Omental fat pad (tissue), 4 donors: ENCODE results near the gene GTSF1L. TPM values are rescaled to one million over a fixed set of nuclear protein-coding genes. Genes with fewer than 3 reads are reported as not detected.

Experiments used
- ATAC-seq: fragments of 150-250 bp; one replicate; pipeline ENCODE4 v1.9.1; 2016; ENCODE audit warnings: mild to moderate bottlenecking, moderate library complexity; ENCODE audit not compliant: low FRiP score
- DNase-seq: peaks from one replicate; pipeline ENCODE4 v3.0.0-alpha.2; 2019; ENCODE audit warnings: low spot score
- total RNA-seq, 4 donors: library from RNA; depleted of rRNA; stranded (reverse); fragments of >200 nt; gene quantifications; one replicate each; pipeline ENCODE4 v1.1.0, GENCODE V29; 2016
- TF ChIP-seq, protein P1 (sequence below), 3 donors: fragments of 450-650 bp; IDR thresholded peaks; one replicate each; pipeline ENCODE4 v1.5.1; 2016 to 2017; ENCODE audit warnings: antibody characterized with exemption in 3 of 3, mild to moderate bottlenecking in 3 of 3, moderate library complexity in 2 of 3

GTSF1L gene
- total RNA-seq, 4 donors from 2014 or later: not detected

DNA sequence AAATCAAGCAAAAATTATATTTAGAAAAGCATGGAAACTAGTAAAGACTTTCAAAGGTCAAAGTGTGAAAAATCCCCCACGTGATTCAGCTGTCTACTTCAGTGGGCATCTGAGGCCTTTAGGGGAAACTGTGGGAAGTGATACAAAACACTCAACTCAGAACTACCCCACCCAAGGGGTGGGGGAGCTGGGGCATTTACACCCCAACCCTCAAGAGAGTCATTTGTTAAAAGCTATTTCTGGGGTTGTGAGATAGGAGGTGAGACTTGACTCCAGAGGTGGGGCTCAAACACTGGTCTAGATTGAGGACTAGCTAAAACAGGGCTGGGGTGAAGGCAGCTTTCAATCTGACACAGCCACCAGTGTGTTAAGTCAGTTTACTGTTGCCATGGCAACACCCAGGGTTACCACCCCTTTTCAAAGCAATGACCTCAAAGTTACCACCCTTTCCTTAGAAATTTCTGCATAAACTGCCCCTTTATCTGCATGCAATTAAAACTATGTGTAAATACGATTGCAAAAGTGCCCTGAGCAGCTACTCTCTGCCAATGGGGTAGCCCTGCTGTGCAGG lies 9.9 kb upstream of the GTSF1L start:
- ATAC-seq: no peak
- TF ChIP-seq, protein P1, sequence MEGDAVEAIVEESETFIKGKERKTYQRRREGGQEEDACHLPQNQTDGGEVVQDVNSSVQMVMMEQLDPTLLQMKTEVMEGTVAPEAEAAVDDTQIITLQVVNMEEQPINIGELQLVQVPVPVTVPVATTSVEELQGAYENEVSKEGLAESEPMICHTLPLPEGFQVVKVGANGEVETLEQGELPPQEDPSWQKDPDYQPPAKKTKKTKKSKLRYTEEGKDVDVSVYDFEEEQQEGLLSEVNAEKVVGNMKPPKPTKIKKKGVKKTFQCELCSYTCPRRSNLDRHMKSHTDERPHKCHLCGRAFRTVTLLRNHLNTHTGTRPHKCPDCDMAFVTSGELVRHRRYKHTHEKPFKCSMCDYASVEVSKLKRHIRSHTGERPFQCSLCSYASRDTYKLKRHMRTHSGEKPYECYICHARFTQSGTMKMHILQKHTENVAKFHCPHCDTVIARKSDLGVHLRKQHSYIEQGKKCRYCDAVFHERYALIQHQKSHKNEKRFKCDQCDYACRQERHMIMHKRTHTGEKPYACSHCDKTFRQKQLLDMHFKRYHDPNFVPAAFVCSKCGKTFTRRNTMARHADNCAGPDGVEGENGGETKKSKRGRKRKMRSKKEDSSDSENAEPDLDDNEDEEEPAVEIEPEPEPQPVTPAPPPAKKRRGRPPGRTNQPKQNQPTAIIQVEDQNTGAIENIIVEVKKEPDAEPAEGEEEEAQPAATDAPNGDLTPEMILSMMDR (IDR thresholded peaks at IDR 0.05): no peak
- DNase-seq: no peak

DNA sequence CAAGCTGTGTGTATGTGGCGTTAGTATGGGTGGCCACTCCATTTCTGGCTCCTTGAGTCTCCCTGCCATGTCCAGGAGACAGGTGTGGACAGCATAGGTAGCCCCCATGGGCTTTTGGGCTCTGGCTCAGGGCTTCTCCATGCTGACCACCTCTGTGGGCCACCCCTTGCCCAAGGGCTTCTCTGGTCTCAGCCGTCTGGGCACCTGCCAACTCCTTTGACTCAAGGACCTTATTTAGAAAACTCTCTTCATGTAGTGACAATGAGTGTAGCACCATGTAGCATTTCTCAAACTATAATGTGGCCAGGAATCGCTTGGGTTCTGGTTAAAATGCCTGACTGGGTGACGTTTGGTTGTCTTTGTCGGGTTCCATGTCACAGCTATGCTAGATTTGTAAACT lies 5.1 kb upstream of the GTSF1L start:
- TF ChIP-seq, protein P1 (IDR thresholded peaks at IDR 0.05): no peak
- ATAC-seq: no peak
- DNase-seq: no peak

DNA sequence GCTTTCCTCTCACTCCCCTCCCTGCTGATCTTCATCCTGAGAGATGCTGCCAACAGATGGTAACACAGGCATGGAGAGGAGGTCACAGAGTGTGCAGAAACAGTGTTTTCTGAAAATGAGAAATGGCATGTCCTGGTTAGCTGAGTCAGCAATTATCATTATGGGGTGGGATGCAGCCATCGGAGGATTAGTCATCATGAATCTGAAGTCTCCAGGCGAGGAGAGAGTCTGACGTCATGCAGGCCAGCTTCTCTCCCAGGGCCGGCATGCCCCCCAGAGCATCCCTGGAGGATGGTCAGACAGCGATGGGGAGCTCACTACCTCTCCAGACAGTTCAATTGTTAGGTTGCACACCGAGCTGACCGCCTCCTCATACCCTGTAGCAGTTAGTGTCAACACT lies 4.7 kb upstream of the GTSF1L start:
- DNase-seq (no peak), ATAC-seq (no peak)
- TF ChIP-seq, protein P1 (IDR thresholded peaks at IDR 0.05): no peak

DNA sequence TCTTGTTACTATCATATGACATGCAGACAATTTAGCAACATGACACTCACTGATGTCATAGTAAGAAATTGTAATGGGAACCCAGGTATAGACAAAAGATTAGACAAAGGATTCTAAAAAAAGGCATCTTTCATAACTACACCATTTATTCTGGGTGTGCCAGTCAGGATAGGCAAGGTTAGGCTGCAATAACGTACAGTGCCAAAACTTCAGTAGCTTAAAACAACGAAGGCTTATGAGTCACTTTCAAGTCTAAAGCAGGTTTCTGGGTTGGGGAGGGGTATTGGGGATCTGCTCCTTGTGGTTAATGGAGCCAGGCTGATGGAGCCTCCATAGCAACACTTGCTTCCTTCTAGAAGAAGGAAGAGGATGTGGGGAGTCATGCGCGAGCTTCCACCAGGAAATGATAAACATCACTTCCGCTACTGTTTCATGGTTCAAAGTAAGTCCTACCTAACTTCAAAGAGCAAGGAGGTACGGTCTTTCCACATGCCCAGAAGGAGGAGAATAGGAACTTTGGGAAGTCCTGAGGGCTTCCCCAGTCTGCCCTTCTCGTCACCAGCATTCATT lies 2.0 kb upstream of the GTSF1L start:
- ATAC-seq: no peak
- no peak for DNase-seq
- TF ChIP-seq, protein P1 (IDR thresholded peaks at IDR 0.05): no peak

DNA sequence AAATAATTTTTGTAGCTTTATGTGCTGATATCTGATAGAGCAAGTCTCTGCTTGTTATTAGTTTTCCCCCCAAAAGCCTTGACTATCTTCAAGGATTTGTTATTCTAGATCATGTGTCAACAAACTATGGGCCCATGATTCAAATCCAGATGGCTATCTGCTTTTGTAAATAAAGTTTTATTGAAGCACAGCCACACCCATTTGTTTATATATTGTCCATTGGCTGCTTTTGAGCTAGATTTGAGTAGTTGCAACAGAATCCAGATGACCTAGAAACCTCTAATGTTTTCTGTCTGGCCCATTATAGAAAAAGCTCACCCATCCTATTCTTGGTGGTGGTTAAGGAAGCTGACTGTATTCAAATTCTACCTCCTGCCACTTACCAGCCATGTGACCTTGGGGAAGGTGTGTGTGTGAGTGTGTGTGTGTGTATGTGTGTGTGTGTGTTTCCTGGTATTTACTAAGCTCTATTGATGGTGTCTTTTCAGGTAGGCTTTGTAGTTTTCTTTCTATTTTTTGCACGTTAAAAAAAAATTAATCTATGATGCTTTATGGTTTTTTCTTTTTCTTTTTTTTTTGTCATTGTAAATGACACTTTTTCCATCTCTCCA lies 1.3 kb upstream of the GTSF1L start:
- TF ChIP-seq, protein P1 (IDR thresholded peaks at IDR 0.05): no peak
- no peak for ATAC-seq
- no peak for DNase-seq

DNA sequence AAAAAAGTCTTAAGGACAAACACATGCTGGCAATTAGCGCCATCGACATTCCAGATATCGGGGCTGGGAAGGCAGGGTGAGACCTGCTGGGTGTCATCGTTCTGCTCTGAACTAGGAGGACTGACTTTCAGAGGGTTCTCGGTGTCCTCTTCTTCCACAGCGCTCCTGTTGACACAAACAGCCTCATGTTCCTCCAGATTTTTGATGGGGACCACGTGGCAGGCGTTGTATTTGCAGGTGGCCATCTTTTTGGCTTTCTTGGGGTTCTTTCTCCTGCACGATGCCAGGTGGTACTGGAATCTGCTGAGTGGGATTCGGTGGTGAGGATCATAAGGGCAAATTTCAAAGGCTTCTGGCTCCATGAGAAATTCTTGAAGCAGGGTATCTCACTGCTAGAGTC lies 469 bp downstream of the GTSF1L start:
- TF ChIP-seq, protein P1 (IDR thresholded peaks at IDR 0.05): no peak
- DNase-seq: no peak
- ATAC-seq: no peak

DNA sequence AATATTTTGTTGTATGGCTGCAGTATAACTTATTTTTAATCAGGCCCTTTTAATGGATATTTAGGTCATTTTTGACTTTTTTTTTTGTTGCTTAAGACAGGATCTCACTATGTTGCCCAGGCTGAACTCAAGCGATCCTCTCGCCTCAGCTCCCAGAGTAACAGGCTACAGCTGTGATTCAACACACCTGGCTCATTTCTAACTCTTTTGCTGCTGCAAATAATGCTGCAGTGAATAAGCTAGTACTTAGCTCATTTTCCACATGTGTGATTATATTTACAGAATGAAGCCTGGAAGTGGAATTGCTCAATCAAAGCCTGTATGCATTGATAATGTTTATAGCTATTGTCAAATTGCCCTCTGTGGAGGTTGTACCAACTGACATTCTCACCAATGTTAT lies 1.1 kb downstream of the GTSF1L start:
- DNase-seq (no peak), ATAC-seq (no peak)
- TF ChIP-seq, protein P1 (IDR thresholded peaks at IDR 0.05): no peak
